Ovary (tissue), 9 donors: ENCODE data around the gene ZNF322. TPM values are rescaled to one million over a fixed set of nuclear protein-coding genes. Genes with fewer than 3 reads are reported as not detected.
A peak's percentile ranks its signal among the peaks of the same experiment; 100 is the strongest.

Experiments
- DNase-seq, 5 donors: peaks; one replicate each; pipeline ENCODE4 v3.0.0-alpha.2; 2019 to 2020
- H3K27ac ChIP-seq, 2 donors: fragments of 200-600 bp; one replicate each; pipeline versions ENCODE4 v1.5.1 to v1.8.0; 2019 to 2022
- H3K27me3 ChIP-seq: fragments of 200-600 bp; one replicate; pipeline ENCODE4 v1.8.0; 2022
- H3K36me3 ChIP-seq: fragments of 200-600 bp; sonication (generic); one replicate; pipeline ENCODE4 v1.5.1; 2019
- H3K4me1 ChIP-seq: one replicate; pipeline ENCODE4 v1.8.1; 2013; ENCODE audit warnings: mild to moderate bottlenecking, moderate library complexity; ENCODE audit not compliant: insufficient read depth
- H3K4me3 ChIP-seq: fragments of 200-600 bp; sonication (generic); one replicate; pipeline ENCODE4 v1.5.1; 2017
- H3K9me3 ChIP-seq, 2 donors: fragments of 200-600 bp in 1 of 2; sonication (generic) in 1 of 2; one replicate each; pipeline versions ENCODE4 v1.5.1 to v1.8.1; 2013 to 2019; ENCODE audit warnings: mild to moderate bottlenecking in 1 of 2, moderate library complexity in 1 of 2
- CTCF ChIP-seq, 3 donors: fragments of 450-650 bp in 2 of 3; fragments of 200-600 bp in 1 of 3; IDR thresholded peaks; one replicate each; pipeline versions ENCODE4 v1.5.1 to v1.8.0; 2016 to 2022; ENCODE audit warnings: antibody characterized with exemption in 3 of 3, mild to moderate bottlenecking in 1 of 3
- EP300 ChIP-seq: sonication (generic); formaldehyde crosslinking; IDR thresholded peaks from one replicate; pipeline ENCODE4 v1.6.1; 2017; ENCODE audit warnings: antibody characterized with exemption
- POLR2A ChIP-seq: fragments of 450-650 bp; IDR thresholded peaks from one replicate; pipeline ENCODE4 v1.6.1; 2017; ENCODE audit warnings: antibody characterized with exemption, mild to moderate bottlenecking, moderate library complexity
- WGBS, 3 donors: extraction: QIAGEN DNeasy Blood & Tissue Kit in 1 of 3; methylation state at CpG; one replicate each; pipeline versions ENCODE4 v1.1.5 to v1.1.7; 2013 to 2017; 5-methylcytosine and 5-hydroxymethylcytosine counted together
- intact Hi-C, 4 donors: fragments of 100-400 bp; cut with DNase I; formaldehyde crosslinking; loops; one replicate each; pipeline versions ENCODE4 v1.11.0 to v1.15.1; 2022 to 2023
- polyA plus RNA-seq, 2 donors: library from polyadenylated mRNA; stranded (reverse); fragments of 200-250 nt in 1 of 2; fragments of 350-450 nt in 1 of 2; fragmentation: Illumina TruSeq in 1 of 2; extraction: RNeasy Lipid Tissue Mini Kit (QIAGEN cat#74804) in 1 of 2; gene quantifications; one replicate each; pipeline ENCODE4 v1.2.3, GENCODE V29; 2013 to 2014
- total RNA-seq, 7 donors: library from RNA; depleted of rRNA in 2 of 7; stranded (reverse); fragments of >200 nt in 2 of 7; fragmentation: NEBNext Ultra II Directional in 3 of 7; extraction: Animal tissue kit (Norgen Biotek cat#: 25700) in 3 of 7; gene quantifications; one replicate each; pipeline versions ENCODE4 v1.1.0 to v1.2.4, GENCODE V29; 2016 to 2023
- donor health status: DM: no; HTN: no; CAD: no; lungs with moderate emphysema.
- donor health status: DM: no; HTN: no; CAD: no.
- donor health status: Bipolar disorder and iron deficiency.
- donor health status: DM: yes; HTN: yes; CAD: no.
- donor health status: DM: no; HTN: no; CAD: no.
- donor health status: DM: yes; HTN: yes; CAD: no.

Gene ZNF322
- total and polyA plus RNA-seq, 9 donors: 14.2 to 41.2 (median 29.3) TPM

- peak overlapping the region; percentile 89 for H3K4me3 ChIP-seq
- no peaks in the 10 kb centered on the region for H3K36me3 ChIP-seq
- TF ChIP-seq CTCF (IDR thresholded peaks at IDR 0.05) (peak; percentile 81 to 94 (median 94)), POLR2A (no peak)
- intact Hi-C loops: loop anchor here in 3 of 4 donors (2.0 to 10.0 kb wide), 4 partner anchors 23 to 421 kb away; no protein-coding TSS in a partner anchor
- DNase-seq: peak; percentile 87 to 94 (median 92)
- no peaks in the 10 kb centered on the region for H3K9me3 ChIP-seq
- H3K4me1 ChIP-seq: peaks cover 4% of the 10 kb centered on the region
- no peaks in the 10 kb centered on the region for H3K27me3 ChIP-seq
- 1% methylated on average over 39 of the region's 39 CpGs for WGBS, 3 donors
- H3K27ac ChIP-seq: peak overlapping the region; percentile 31 to 77
These were observed 63.8 kb downstream of the ZNF322 start for GRCh38 chr6:26595669-26596269.

DNA sequence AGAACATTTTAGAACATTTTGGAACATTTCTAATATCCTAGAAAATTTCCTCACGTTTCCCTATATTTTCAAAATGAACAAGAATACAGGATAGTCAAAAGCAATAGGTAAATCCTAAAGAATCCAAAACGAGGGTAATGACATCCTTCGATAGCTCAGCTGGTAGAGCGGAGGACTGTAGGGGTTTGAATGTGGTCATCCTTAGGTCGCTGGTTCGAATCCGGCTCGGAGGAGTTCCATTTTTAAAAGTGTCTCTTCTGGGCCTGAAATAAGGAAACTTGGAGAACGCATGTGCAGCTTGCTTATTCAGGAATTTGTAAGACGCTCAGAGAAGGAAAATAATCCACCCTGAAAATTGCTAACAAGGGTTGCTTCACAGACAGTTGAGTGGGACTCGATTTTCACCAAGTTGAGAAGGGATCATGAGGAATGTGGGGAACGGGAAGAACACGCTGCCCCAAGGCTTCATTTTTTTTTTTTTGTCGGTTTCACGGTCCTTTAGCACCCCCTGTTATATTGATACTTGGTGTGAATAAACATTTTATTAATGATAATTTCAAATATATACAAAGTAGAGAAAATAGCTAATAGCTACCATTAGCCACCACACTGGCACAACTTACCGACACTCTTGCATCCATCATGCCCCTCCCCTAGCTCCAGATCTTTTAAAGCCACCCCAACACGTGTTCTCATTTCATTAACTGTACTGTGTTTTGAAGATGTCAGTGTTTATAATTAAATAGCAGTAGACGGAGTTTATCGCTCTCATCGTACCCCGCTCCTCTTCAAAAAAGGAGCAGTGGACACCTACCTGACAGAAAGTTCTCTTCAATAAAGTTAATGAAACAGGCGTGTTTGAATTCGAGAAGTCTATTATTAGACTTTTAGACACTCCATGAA, 64.6 kb downstream of the ZNF322 start:
- H3K4me3 ChIP-seq: peak overlapping the region; percentile 89
- no peaks in the 10 kb centered on the region for H3K9me3 ChIP-seq
- peak; percentile 34 to 70 (median 57) for DNase-seq
- 7 to 15% (median 12%) methylated on average over 23 of the region's 23 CpGs for WGBS, 3 donors
- intact Hi-C loops: loop anchor here in 3 of 4 donors (5.0 to 10.0 kb wide), 3 partner anchors 250 to 420 kb away; no protein-coding TSS in a partner anchor
- no peak for TF ChIP-seq EP300
- no peaks in the 10 kb centered on the region for H3K27me3 ChIP-seq
- peak overlapping the region in 1 of 2 donors; percentile 77 for H3K27ac ChIP-seq
- H3K36me3 ChIP-seq: no peaks in the 10 kb centered on the region
- H3K4me1 ChIP-seq: peaks cover 4% of the 10 kb centered on the region

DNA sequence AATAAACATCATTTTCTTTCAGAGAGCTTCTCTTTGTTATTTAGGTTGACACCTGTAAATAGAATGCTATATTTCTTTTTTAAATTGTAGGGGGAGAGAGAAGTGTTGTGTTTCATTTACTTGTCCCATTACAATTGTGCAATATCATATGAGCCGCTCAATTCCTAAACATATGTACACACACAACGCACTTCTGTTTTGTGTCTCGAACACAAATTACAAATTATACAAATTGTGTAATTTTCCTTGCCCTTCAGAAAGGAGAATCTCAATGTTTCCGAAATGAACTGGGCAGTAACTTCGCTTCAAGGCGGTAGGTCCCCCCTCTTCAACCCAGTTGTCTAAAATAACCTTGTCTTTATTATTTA, 65.4 kb downstream of the ZNF322 start:
- H3K27me3 ChIP-seq: no peaks in the 10 kb centered on the region
- H3K4me1 ChIP-seq: peaks cover 4% of the 10 kb centered on the region
- H3K4me3 ChIP-seq: no peak overlapping the region
- TF ChIP-seq POLR2A (no peak), CTCF (IDR thresholded peaks at IDR 0.05) (no peak), EP300 (no peak)
- WGBS, 3 donors: 27 to 43% (median 35%) methylated on average over 6 of the region's 6 CpGs
- H3K27ac ChIP-seq: no peak overlapping the region
- H3K36me3 ChIP-seq: no peaks in the 10 kb centered on the region
- no peak for DNase-seq
- no peaks in the 10 kb centered on the region for H3K9me3 ChIP-seq
- intact Hi-C loops: loop anchor here in 2 of 4 donors (10.0 kb wide), 2 partner anchors 249 to 419 kb away; no protein-coding TSS in a partner anchor

GRCh38 chr6:26593278-26594130, 66.0 kb downstream of the ZNF322 start:
- no peak overlapping the region for H3K27ac ChIP-seq
- intact Hi-C loops: loop anchor here in 2 of 4 donors (10.0 kb wide), 2 partner anchors 249 to 419 kb away; no protein-coding TSS in a partner anchor
- no peaks in the 10 kb centered on the region for H3K9me3 ChIP-seq
- DNase-seq: no peak
- TF ChIP-seq POLR2A (no peak), CTCF (IDR thresholded peaks at IDR 0.05) (no peak), EP300 (no peak)
- no peak overlapping the region for H3K4me3 ChIP-seq
- 28 to 47% (median 33%) methylated on average over 20 of the region's 20 CpGs for WGBS, 3 donors
- no peaks in the 10 kb centered on the region for H3K36me3 ChIP-seq
- H3K4me1 ChIP-seq: peaks cover 4% of the 10 kb centered on the region
- H3K27me3 ChIP-seq: no peaks in the 10 kb centered on the region
